HG03439 (cell line): ENCODE results near the gene RNF223.
"Not testable (repeated sequence)": the region's sequence is repeated elsewhere in the genome, so short reads cannot be mapped to it uniquely, and the experiment has no call there.

Source experiments
- ATAC-seq: cut with Tn5 transposase; IDR thresholded peaks from one replicate; pipeline ENCODE4 v1.9.1; 2021; ENCODE audit warnings: mild to moderate bottlenecking, moderate library complexity; ENCODE audit not compliant: unreplicated experiment

Gene RNF223

DNA sequence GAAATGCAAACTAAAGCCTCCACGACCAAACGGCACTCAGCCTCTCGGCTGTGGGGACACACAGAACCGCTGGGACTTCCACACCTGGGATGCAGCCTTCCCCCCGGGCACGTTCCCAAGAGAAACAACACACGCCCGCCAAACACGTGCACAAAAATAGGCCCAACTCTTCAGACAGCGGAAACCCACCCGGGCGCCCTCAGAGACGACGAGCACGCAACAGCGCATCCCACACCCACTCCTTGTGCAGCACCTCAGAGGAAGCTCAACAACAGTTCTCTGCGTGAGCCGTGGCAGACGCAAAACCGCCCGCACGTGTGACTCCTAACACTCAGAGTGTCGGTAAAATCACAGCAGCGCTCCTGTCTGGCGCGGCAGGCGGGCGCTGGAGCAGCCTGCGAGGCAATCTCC lies 36.5 kb upstream of the RNF223 start:
- no peak for ATAC-seq

DNA sequence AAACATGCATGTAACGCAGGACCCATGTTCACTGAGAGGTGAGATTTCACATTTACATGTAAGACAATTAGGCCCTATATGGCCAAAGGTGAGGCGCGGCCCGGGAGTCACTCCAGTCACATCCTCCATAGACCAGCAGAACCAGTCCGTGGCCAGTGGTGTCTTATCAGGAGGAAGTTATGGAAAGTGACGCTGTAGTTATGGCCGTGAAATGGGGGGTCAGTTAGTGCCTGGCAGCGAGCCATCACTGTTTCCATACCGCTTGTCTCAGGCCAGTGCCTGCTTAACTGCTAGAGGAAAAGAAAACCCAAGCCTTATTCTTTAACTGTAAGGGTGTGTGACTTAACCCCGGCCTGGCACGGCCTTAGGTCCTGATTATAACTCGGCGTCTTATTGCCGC lies 35.6 kb upstream of the RNF223 start:
- no peak for ATAC-seq

DNA sequence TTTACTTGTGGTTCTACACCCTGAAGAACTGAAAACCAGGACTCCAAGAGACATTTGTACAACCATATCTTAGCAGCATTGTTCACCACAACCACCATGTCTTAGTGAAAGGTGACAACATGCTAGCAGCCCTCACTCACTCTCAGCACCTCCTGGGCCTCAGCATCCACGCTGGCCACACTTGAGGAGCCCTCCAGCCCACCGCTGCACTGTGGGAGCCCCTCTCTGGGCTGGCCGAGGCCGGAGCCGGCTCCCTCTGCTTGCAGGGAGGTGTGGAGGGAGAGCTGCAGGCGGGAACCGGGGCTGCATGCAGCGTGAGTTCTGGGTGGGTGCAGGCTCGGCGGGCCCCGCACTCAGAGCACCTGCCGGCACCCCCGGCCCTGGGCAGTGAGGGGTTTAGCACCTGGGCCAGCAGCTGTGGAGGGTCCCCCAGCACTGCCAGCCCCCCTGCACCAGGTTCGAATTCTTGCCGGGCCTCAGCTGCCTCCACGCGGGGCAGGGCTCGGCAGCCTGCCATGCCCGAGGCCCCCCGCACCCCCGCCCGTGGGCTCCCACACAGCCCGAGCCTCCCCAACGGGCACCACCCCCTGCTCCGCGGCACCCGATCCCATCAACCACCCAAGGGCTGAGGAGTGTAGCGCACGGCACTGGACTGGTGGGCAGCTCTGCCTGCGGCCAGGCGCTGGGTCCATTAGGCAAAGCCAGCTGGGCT lies 32.6 kb upstream of the RNF223 start:
- ATAC-seq, result no peak

DNA sequence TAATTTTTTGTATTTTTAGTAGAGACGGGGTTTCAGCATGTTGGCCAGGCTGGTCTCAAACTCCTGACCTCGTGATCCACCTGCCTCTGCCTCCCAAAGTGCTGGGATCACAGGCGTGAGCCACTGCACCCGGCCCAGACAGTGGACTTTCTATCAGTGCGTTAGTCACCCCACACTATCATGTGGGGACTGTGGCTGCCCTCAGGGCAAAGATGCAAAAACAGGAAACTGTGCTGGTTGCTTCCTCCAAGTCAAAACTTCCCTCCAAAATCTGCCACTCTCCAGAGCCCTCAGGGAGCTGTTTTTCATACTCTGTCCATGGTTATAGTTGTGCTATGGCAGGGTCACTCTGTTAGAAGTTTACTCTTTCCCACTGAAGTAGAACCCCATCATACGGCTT lies 30.0 kb upstream of the RNF223 start:
- ATAC-seq, result not testable (repeated sequence)

DNA sequence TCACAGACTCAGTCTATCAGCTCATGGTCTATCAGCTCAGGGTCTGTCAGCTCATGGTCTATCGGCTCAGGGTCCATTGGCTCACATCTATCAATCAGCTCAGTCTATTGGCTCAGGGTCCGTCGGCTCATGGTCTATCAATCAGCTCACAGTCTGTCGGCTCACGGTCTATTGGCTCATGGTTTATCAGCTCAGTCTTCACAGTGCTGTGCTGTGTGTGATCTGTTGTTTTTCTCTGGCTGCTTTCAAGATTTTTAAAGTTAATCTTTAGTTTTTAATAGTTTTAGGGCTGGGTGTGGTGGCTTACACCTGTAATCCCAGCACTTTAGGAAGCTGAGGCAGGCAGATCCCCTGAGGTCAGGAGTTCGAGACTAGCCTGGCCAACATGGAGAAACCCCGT lies 27.4 kb upstream of the RNF223 start:
- ATAC-seq, result no peak

DNA sequence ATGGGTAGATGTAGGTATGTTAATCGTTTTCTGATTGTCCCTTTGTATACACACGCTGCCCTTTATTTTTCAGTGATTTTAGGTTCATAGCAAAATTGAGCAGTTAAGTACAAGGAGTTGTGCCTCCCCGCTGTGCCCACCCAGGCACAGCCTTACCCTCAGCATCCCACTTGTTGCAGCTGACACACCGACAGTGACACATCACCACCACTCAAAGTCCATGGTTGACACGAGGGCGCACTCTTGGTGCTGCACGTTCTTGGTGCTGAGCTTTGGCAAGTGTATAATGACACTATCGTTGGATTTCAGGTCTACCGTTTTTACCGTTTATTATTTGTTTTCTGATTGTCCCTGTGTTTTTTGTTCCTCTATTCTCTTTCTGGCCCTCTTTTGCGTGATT lies 26.2 kb upstream of the RNF223 start:
- no peak for ATAC-seq

DNA sequence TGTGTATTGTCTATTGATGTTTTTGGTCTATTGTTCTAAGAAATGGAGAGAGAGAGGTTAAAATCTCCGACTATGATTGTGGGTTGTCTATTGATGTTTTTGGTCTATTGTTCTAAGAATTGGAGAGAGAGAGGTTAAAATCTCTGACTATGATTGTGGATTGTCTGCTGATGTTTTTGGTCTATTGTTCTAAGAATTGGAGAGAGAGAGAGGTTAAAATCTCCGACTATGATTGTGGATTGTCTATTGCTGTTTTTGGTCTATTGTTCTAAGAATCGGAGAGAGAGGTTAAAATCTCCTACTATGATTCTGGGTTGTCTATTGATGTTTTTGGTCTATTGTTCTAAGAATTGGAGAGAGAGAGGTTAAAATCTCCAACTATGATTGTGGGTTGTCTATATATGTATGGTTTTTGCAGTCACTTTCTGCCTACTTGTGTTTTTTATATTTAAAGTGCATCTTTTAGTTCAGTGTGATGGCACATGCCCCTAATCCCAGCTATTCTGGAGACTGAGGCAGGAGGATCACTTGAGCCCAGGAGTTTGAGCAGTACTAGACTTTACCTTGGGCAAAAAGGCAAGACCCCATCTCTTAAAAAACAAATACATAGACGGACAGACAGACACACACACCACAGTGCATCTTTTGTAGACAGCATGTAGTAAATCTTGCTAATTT lies 25.5 kb upstream of the RNF223 start:
- no peak for ATAC-seq

DNA sequence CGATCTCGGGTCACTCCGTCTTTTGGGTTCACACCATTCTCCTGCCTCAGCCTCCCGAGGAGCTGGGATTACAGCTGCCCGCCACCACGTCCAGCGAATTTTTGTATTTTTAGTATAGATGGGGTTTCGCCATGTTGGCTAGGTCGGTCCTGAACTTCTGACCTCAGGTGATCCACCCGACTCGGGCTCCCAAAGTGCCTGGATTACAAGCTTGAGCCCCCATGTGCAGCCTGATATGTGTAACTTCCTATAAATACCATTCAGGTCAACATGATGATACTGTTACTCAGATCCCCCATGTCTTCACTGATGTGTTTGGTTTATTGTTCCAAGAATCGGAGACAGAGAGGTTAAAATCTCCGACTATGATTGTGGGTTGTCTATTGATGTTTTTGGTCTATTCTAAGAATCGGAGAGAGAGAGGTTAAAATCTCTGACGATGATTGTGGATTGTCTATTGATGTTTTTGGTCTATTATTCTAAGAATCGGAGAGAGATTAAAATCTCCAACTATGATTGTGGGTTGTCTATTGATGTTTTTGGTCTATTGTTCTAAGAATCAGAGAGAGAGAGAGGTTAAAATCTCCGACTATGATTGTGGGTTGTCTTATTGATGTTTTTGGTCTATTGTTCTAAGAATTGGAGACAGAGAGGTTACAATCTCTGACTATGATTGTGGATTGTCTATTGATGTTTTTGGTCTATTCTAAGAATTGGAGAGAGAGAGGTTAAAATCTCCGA lies 24.7 kb upstream of the RNF223 start:
- ATAC-seq, result no peak

DNA sequence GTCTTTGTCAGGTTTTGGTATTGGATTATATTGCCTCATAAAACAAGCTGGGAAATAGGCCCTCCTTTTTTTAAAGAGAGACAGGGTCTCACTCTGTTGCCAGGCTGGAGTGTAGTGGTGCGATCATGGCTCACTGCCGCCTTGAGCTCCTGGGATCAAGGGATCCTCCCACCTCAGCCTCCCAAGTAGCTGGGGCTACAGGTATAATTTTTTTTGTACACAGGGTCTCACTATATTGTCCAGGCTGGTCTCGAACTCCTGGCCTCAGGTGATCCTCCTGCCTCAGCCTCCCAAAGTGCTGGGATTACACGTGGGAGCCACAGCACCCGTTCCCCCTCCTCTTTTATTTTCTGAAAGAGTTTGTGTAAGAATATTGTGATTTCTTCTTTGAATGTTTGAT lies 22.0 kb upstream of the RNF223 start:
- ATAC-seq, result not testable (repeated sequence)

DNA sequence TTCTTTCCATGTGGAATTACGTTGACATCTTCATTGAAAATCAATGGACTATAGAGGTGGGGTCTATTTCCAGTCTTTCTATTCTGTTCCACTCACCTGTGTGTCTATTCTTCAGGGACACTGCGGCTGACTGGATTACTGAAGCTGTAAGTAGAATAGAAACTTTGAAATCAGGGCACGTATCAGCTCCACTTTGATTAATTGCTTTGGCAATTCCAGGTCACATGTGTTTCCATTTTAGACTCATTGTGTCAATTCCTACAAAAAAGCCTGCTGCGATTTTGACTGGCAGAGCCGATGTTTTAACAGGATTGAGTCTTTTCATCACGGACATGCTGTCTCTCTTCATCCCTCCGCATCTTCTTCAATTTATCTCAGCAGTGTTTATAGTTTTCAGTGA lies 20.9 kb upstream of the RNF223 start:
- ATAC-seq, result no peak

DNA sequence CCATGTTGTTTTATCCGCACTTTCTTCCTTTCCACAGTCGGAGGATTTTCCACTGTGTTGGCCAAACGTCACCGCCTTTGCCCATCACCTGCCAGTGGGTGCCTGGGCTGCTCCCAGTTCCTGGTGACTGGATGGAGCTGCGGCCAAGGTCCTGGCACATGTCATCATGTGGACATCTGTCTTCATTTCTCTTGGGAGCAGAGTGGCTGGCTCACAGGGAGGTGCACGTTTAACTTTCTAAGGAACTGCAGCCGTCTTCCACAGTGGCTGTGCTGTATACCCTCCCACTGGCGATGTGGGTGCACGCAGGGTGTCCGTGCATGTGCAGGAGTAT lies 19.5 kb upstream of the RNF223 start:
- ATAC-seq, result no peak

DNA sequence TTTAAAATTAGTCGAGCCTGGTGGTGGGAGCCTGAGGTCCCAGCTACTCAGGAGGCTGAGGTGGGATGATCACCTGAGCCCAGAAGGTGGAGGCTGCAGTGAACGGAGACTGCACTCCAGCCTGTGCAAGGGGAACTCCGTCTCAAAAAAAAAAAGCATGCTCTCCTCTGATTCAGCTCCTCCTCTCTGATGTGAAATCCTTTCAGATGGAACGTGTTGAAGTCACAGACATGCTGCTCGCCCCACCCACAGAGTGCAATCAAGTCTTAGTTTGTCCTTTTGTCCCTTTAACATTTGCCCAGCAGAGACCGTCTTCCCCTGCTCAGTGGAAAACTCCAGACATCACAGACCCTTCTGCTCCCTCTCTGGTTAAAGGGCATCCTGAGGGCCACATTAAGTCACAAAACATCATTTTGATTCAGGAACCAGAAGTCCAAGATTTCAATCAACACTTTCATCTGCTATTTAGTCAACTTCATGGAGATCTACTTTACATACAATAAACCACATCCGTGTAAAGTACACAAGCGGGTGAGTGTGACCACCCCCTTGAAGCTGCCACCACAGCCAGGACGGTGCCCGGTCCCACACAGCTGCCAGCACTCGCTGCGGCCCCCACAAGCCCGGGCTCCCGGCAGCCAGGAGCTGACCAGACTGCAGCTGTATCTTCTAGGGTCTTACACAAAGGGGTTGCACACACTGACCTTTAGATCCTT lies 18.9 kb upstream of the RNF223 start:
- ATAC-seq, result no peak

DNA sequence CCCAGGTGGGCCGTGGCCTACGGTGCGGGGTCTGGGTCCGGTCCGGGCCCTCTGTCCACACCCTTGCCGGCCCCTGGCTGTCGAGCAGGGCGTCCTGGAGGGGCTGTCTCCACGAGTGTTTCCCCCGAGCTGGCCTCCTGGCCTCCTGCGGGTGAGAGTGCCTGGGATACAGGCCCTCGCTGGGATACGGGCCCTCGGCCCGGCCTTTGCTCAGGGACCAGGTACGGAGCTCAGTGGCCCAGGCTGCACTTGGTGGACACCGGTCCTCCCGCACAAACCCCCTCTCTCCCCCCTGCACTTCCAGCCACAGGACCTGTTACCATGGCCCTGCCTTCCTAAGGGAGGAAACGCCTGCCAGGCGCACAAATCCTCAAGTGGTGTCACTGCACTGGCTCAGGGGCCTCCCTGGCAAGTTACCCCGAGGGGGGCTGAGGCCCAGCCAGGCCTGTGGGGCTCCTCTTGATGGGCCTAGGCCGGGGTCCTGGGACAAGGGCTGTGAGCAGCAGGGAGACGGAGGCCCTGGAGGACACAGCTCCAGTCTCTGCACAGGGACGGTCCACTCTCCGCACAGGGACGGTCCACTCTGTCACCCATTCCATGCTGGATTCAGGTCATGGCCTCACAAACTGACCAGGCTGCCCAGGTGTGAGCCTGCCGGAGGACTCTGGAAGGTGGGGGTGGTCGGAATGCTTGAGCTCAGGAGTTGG lies 18.2 kb upstream of the RNF223 start:
- no peak for ATAC-seq

DNA sequence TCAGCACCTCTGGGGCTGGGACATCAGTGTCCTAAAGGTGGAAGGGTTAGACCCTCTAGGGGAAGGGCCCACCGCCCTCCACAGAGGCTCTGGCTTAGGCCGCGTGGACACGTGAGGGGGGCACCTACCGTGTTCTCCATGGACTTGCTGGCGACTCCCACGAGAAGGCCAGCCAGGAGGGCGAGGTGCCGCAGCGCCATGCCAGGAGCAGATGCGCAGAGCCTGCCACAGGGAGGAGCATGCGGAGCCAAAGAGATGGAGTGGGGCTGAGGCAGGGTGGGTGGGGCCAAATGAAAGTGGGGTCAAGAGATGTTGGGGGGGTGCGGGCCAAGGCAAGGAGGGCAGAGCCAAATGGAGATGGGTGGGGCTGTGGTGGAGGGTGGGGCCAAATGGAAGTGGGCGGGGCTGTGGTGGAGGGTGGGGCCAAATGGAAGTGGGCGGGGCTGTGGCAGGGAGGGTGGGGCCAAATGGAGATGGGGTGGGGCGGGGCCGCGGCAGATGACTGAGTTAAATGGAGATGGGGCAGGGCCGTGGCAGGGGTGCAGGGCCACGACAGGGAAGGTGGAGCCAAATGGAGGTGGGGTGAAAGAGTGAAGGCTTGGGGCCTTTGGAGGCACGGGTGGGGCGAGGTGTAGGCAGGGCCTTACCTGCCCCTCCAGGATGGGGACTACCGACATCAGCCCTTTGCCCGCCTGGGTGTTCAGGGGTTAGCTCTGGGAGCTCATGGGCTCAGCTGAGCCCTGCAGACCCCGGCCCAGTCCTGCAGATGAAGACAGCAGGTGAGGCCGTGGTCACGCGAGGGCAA lies 17.4 kb upstream of the RNF223 start:
- no peak for ATAC-seq

DNA sequence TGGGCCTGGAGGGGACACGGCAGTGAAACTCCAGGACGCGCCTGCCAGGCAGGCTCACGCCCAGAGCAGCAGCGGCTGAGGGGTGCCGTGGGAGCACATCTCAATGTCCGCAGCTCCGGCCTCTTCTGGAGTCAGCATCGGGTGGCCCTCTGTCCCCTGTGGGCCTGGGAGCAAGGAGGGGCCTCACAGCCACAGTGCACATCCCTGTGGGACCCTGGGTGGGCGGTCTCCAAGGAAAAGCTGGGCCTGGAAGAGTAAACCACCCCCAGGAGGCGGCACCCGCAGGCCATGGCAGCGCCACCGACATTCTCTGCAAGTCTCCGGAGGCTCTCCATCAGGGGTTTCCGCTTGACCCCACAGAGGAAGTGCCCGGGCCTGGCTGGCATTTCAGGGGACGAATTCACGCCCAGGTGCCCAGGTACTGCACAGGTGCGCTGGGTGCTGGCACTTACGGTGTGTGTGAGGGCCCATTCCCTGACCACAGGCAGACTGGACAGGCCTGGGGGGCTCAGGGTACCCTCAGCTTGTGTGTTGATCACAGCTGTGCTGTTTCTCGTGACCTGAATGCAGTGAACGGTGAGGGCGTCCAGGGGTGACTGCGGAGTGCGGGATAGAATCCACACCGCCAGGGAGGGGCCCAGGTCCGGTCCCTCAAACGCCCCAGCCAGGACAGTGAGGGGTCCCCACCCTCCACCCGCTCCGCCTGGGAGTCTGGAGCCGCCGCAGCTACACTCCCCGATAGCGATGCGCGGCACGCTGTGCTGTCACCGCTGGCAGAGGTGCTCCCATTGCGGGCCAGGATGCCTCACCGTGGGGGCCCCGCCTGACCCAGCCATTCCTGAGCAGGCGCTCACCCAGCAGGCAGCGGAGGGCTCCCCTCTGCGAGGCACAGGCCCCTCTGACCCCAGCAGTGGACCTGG lies 16.6 kb upstream of the RNF223 start:
- ATAC-seq, result no peak

DNA sequence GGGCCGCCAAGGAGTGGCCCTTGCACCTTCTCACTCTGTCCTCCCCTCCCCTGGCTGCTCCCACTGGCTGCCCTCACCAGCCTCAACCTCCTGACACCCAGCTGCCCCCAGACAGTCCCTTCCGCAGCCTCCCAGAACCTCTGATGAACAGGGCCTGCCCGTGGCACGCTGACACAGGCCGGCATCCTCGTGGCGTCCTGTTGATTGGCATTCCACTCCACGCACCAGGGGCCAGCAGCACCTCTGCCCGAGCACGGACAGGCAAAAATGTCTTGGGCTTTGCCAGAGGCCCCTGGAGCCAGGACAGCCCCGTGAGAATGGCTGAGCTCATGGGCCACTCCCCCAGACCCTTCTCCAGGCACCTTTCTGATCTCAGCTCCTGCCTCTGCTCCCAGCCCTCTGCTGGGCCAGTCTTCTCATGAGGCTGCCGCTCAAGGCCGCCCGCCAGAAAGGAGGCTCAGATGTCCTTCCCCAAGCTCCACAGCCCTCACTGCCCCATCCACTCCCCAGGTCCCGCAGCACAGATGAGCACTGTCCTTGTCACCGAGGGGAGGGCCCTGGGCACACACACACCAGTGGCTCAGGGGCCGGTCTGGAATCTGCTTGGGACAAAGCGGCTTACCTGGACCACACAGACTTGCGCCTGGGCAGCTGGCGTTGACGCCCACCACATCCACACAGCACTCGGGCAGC lies 15.8 kb upstream of the RNF223 start:
- ATAC-seq, result no peak

DNA sequence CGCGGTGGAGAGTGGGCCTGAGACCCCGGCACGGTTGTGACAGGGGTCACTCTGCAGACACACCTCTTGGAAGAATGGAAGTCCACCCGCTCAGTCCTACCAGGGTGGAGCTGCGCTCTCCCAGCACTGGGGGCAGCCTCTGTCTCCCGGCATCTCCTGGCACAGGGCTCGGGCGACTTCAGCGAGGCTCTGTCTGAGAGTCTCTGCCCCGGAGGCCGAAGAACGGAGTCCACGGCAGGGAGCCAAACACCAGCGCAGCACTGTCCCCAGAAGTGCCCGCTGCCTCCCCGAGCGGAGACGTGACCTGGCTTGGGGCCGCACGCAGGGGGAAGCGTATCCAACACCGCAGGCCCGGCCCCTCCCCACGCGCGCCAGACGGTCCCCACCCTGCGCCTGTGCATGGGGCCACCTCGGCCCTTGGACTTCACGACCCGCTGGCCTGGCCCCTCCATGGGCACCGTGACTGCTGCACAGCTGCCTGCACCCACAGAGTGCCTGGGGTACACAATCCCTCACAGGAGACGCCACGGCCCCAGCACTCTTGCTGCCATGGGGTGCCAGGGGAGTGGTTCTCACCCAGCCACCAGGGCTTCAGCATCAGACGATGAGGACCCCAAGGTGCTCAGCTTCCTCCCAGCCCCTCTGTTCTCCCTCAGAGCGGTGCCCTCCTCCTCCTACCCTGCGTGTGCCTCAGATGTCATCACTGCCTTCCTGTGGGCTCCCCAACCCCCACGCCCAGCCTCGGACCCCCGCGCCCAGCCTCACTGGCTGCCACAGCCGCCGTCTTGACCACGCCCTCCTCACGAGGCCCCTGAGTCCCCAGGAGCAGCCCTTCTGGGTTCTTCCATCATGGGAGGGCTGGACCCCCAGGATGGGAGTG lies 14.9 kb upstream of the RNF223 start:
- no peak for ATAC-seq
